ENCODE data around the gene PSMB1.
"Not testable (repeated sequence)": the region's sequence is repeated elsewhere in the genome, so short reads cannot be mapped to it uniquely, and the experiment has no call there.

The PSMB1 gene

GRCh38 chr6:170502733-170503413 is 50.2 kb downstream of the PSMB1 start:
- not testable (repeated sequence) for DNase-seq (ENCODE audit: low read depth in 2 of 2)

GRCh38 chr6:170502268-170502667 is 50.8 kb downstream of the PSMB1 start:
- not testable (repeated sequence) for DNase-seq (ENCODE audit: low read depth in 2 of 2)

GRCh38 chr6:170500955-170501590 is 52.0 kb downstream of the PSMB1 start:
- no peak for DNase-seq (ENCODE audit: low read depth in 2 of 2)

GRCh38 chr6:170497841-170498301 is 55.2 kb downstream of the PSMB1 start:
- DNase-seq (ENCODE audit: low read depth in 2 of 2), result no peak

- no peak for DNase-seq (ENCODE audit: low read depth in 2 of 2)
Measured at GRCh38 chr6:170493354-170493753, 59.8 kb downstream of the PSMB1 start.

- DNase-seq (ENCODE audit: low read depth in 2 of 2), result no peak
Measured at GRCh38 chr6:170490259-170490658, 62.8 kb downstream of the PSMB1 start.

GRCh38 chr6:170489836-170490235 is 63.3 kb downstream of the PSMB1 start:
- DNase-seq (ENCODE audit: low read depth in 2 of 2), result no peak

GRCh38 chr6:170487707-170488329 is 65.3 kb downstream of the PSMB1 start:
- DNase-seq (ENCODE audit: low read depth in 2 of 2), result no peak

- no peak for DNase-seq (ENCODE audit: low read depth in 2 of 2)
Measured at GRCh38 chr6:170485159-170485558, 67.9 kb downstream of the PSMB1 start.

All from stimulated activated CD8-positive, alpha-beta memory T cell treated with anti-CD3 and anti-CD28 coated beads, Interleukin-15, amount 100 ng/mL, for 4 hours (primary cell).